Glomerular endothelial cell (primary cell): ENCODE results near the gene NPAS1. TPM values are rescaled to one million over a fixed set of nuclear protein-coding genes. Genes with fewer than 3 reads are reported as not detected.
"Not testable (repeated sequence)": the region's sequence is repeated elsewhere in the genome, so short reads cannot be mapped to it uniquely, and the experiment has no call there.

Source experiments
- DNase-seq: peaks from one replicate; pipeline ENCODE4 v3.0.0-alpha.2; 2011; ENCODE audit warnings: low read depth, low spot score; ENCODE audit errors: extremely low read depth
- total RNA-seq: library from RNA; depleted of rRNA; stranded (reverse); fragments of >200 nt; gene quantifications from 2 replicates; pipeline ENCODE4 v1.2.3, GENCODE V29; 2015

Gene NPAS1
- total RNA-seq, 1 donor from 2014 or later = 2.5 TPM

GRCh38 chr19:47074621-47075020 lies 55.0 kb downstream of the NPAS1 start:
- no peak for DNase-seq

- no peak for DNase-seq
These were observed 55.7 kb downstream of the NPAS1 start for GRCh38 chr19:47075179-47075810.

GRCh38 chr19:47075941-47076340 lies 56.3 kb downstream of the NPAS1 start:
- DNase-seq = no peak

GRCh38 chr19:47078351-47078750 lies 58.7 kb downstream of the NPAS1 start:
- not testable (repeated sequence) for DNase-seq

GRCh38 chr19:47081095-47081494 lies 61.5 kb downstream of the NPAS1 start:
- DNase-seq = no peak

- no peak for DNase-seq
These were observed 62.9 kb downstream of the NPAS1 start for GRCh38 chr19:47082493-47082892.

- DNase-seq = no peak
These were observed 65.3 kb downstream of the NPAS1 start for GRCh38 chr19:47084879-47085439.

- DNase-seq = no peak
These were observed 66.6 kb downstream of the NPAS1 start for GRCh38 chr19:47086280-47086679.

- no peak for DNase-seq
These were observed 70.2 kb downstream of the NPAS1 start for GRCh38 chr19:47089767-47090350.

- no peak for DNase-seq
These were observed 73.6 kb downstream of the NPAS1 start for GRCh38 chr19:47093254-47093653.

GRCh38 chr19:47093841-47094240 lies 74.2 kb downstream of the NPAS1 start:
- DNase-seq = no peak

GRCh38 chr19:47094557-47095475 lies 75.2 kb downstream of the NPAS1 start:
- DNase-seq = no peak

Other genes with a start within 250 kb of the NPAS1 start
- 70.6 and 105 TPM in 2 replicates for gene SLC1A5, start 231.2 kb upstream of the NPAS1 start, total RNA-seq
- gene AP2S1, start 169.0 kb upstream of the NPAS1 start, total RNA-seq = 217 and 287 TPM in 2 replicates
- 31.7 and 53.2 TPM in 2 replicates for gene ARHGAP35, start 158.8 kb upstream of the NPAS1 start, total RNA-seq
- gene TMEM160, start 28.8 kb downstream of the NPAS1 start, total RNA-seq = 39.9 and 60.8 TPM in 2 replicates
- gene ZC3H4, start 93.9 kb downstream of the NPAS1 start, total RNA-seq = 24.1 and 35.4 TPM in 2 replicates
- 121 and 124 TPM in 2 replicates for gene SAE1, start 111.0 kb downstream of the NPAS1 start, total RNA-seq
- 29.9 and 45.6 TPM in 2 replicates for gene BBC3, start 211.4 kb downstream of the NPAS1 start, total RNA-seq
- gene CCDC9, start 236.7 kb downstream of the NPAS1 start, total RNA-seq = 10.0 and 19.9 TPM in 2 replicates